ENCODE measurements around the gene CRYZL1. TPM values are rescaled to one million over a fixed set of nuclear protein-coding genes. Genes with fewer than 3 reads are reported as not detected.

The CRYZL1 gene
- total RNA-seq, 1 experiment from 2014 or later = 35.2 TPM

- DNase-seq (ENCODE audit: unreplicated experiment) = no peak
- ChIA-PET POLR2A (no interaction called here), CTCF (no interaction called here)
- H3K36me3 Mint-ChIP-seq (ENCODE audit: insufficient read depth, unreplicated experiment) = no peaks in the 10 kb centered on the region
- H3K9me3 Mint-ChIP-seq (ENCODE audit: unreplicated experiment) = no peaks in the 10 kb centered on the region
- no TSS peak for BruUV-seq (replicated peaks)
- TF ChIP-seq CTCF (IDR thresholded peaks at IDR 0.05; ENCODE audit: unreplicated experiment) = no peak
- peaks cover 46% of the 10 kb centered on the region for H3K4me1 Mint-ChIP-seq (ENCODE audit: insufficient read depth, unreplicated experiment)
- H3K27ac Mint-ChIP-seq (ENCODE audit: low read depth, unreplicated experiment) = no peak overlapping the region
- intact Hi-C loops (cut with micrococcal nuclease) = no loop called here
- no peak overlapping the region for H3K4me3 Mint-ChIP-seq (ENCODE audit: unreplicated experiment)
- H3K27me3 Mint-ChIP-seq (ENCODE audit: insufficient read depth, unreplicated experiment) = no peaks in the 10 kb centered on the region
Measured at GRCh38 chr21:33687634-33688033, 46.1 kb upstream of the CRYZL1 start.

DNA sequence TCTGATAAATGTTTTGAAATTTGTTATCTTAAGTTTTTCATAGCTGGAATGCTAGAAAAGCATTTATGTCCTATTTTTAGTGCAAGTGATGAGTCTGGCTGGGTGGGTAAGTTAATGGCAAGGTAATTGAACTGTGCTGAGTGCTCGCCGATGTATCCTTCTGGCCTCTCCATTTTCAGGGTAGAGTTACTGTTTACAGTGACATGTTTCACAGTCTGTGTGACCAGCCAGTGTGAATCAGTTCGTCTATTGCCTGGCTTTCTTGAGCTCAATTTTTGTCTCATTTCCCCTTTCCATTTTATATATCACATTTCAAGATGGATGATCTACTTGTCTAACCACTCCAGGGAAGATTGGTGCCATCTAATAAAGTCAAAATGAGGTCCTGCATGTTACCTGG is 44.8 kb upstream of the CRYZL1 start:
- BruUV-seq (replicated peaks) = no TSS peak
- POLR2A ChIA-PET = interaction anchor here (0.6 to 4.9 kb wide), 12 partner anchors 12 to 116 kb away, joined by 3 to 42 read pairs (median 4); partner anchors contain the start of gene ITSN1
- no peak for TF ChIP-seq CTCF (IDR thresholded peaks at IDR 0.05; ENCODE audit: unreplicated experiment)
- Mint-ChIP-seq H3K27me3 (ENCODE audit: insufficient read depth, unreplicated experiment) (no peaks in the 10 kb centered on the region), H3K4me3 (ENCODE audit: unreplicated experiment) (no peak overlapping the region), H3K4me1 (ENCODE audit: insufficient read depth, unreplicated experiment) (peaks cover 46% of the 10 kb centered on the region), H3K36me3 (ENCODE audit: insufficient read depth, unreplicated experiment) (no peaks in the 10 kb centered on the region), H3K9me3 (ENCODE audit: unreplicated experiment) (no peaks in the 10 kb centered on the region), H3K27ac (ENCODE audit: low read depth, unreplicated experiment) (peak overlapping the region; percentile 74)
- intact Hi-C loops (cut with micrococcal nuclease) = no loop called here
- no peak for DNase-seq (ENCODE audit: unreplicated experiment)
- CTCF ChIA-PET = interaction anchor here (0.6 to 1.2 kb wide), 4 partner anchors 11 to 111 kb away, joined by 3 read pairs; no protein-coding TSS in a partner anchor

- Mint-ChIP-seq H3K27ac (ENCODE audit: low read depth, unreplicated experiment) (peak overlapping the region; percentile 92), H3K36me3 (ENCODE audit: insufficient read depth, unreplicated experiment) (no peaks in the 10 kb centered on the region), H3K4me3 (ENCODE audit: unreplicated experiment) (no peak overlapping the region), H3K9me3 (ENCODE audit: unreplicated experiment) (no peaks in the 10 kb centered on the region), H3K4me1 (ENCODE audit: insufficient read depth, unreplicated experiment) (peaks cover 41% of the 10 kb centered on the region), H3K27me3 (ENCODE audit: insufficient read depth, unreplicated experiment) (no peaks in the 10 kb centered on the region)
- ChIA-PET CTCF (interaction anchor here (0.7 to 1.2 kb wide), 3 partner anchors 12 to 128 kb away, joined by 3 read pairs; no protein-coding TSS in a partner anchor), POLR2A (interaction anchor here (0.6 to 4.9 kb wide), 16 partner anchors 13 to 157 kb away, joined by 3 to 42 read pairs (median 4); partner anchors contain the start of genes CRYZL1 and ITSN1)
- TF ChIP-seq CTCF (IDR thresholded peaks at IDR 0.05; ENCODE audit: unreplicated experiment) = no peak
- no TSS peak for BruUV-seq (replicated peaks)
- DNase-seq (ENCODE audit: unreplicated experiment) = peak; percentile 30
- intact Hi-C loops (cut with micrococcal nuclease) = loop anchor here (2.0 kb wide), 1 partner anchor 41 kb away; no protein-coding TSS in a partner anchor
Measured at GRCh38 chr21:33685613-33686197, 44.2 kb upstream of the CRYZL1 start.

GRCh38 chr21:33684923-33685560 is 43.5 kb upstream of the CRYZL1 start:
- Mint-ChIP-seq H3K4me1 (ENCODE audit: insufficient read depth, unreplicated experiment) (peaks cover 40% of the 10 kb centered on the region), H3K27me3 (ENCODE audit: insufficient read depth, unreplicated experiment) (no peaks in the 10 kb centered on the region), H3K4me3 (ENCODE audit: unreplicated experiment) (no peak overlapping the region), H3K36me3 (ENCODE audit: insufficient read depth, unreplicated experiment) (no peaks in the 10 kb centered on the region), H3K9me3 (ENCODE audit: unreplicated experiment) (no peaks in the 10 kb centered on the region), H3K27ac (ENCODE audit: low read depth, unreplicated experiment) (peak overlapping the region; percentile 92)
- intact Hi-C loops (cut with micrococcal nuclease) = loop anchor here (2.0 kb wide), 1 partner anchor 40 kb away; no protein-coding TSS in a partner anchor
- no TSS peak for BruUV-seq (replicated peaks)
- TF ChIP-seq CTCF (IDR thresholded peaks at IDR 0.05; ENCODE audit: unreplicated experiment) = no peak
- ChIA-PET CTCF (interaction anchor here (0.6 to 0.8 kb wide), 3 partner anchors 78 to 129 kb away, joined by 3 to 4 read pairs (median 3); no protein-coding TSS in a partner anchor), POLR2A (interaction anchor here (0.9 to 4.9 kb wide), 17 partner anchors 7 to 230 kb away, joined by 3 to 42 read pairs (median 7); partner anchors contain the start of genes ATP5PO, CRYZL1 and ITSN1)
- DNase-seq (ENCODE audit: unreplicated experiment) = no peak
